ENCODE results near the gene ADAM22. TPM values are rescaled to one million over a fixed set of nuclear protein-coding genes. Genes with fewer than 3 reads are reported as not detected.

The ADAM22 gene
- total and polyA plus RNA-seq, 10 of the 15 experiments (the other 5 are each of a cell fraction or from before 2014, with no cell fraction given) = 1.4 to 24.5 (median 7.6) TPM

- no peaks in the 10 kb centered on the region for H3K27me3 ChIP-seq (replicated peaks in 1 of 2; ENCODE audit: control insufficient read depth in 2 of 2, insufficient read depth in 2 of 2, low read length in 1 of 2)
- H3K9me3 ChIP-seq (replicated peaks; ENCODE audit: control insufficient read depth, insufficient read depth, low read length) = no peaks in the 10 kb centered on the region; the same call in 2 of the 3 replicates
- no TSS peak for BruUV-seq (replicated peaks)
- DNase-seq (ENCODE audit: low read depth, low spot score) (no peak), ATAC-seq (no peak), FAIRE-seq (no peak)
- H3K27ac ChIP-seq (ENCODE audit: control insufficient read depth, insufficient read depth) = no peak overlapping the region
- H3K4me2 ChIP-seq (ENCODE audit: control insufficient read depth, insufficient read depth) = no peak overlapping the region
- POLR2A ChIA-PET = interaction anchor here (0.5 kb wide), 1 partner anchor 48 kb away, joined by 5 read pairs; no protein-coding TSS in a partner anchor
- RAD21 ChIA-PET (ENCODE audit: unreplicated experiment) = interaction anchor here (0.7 to 1.1 kb wide), 3 partner anchors 11 to 1226 kb away, joined by 3 to 6 read pairs (median 3); no protein-coding TSS in a partner anchor
- H3K4me1 ChIP-seq (ENCODE audit: control insufficient read depth, insufficient read depth, low read length) = no peaks in the 10 kb centered on the region
- no peak overlapping the region for H3K9ac ChIP-seq (ENCODE audit: control insufficient read depth, insufficient read depth, low read length)
- peaks cover 12% of the 10 kb centered on the region for H3K79me2 ChIP-seq (ENCODE audit: control insufficient read depth, insufficient read depth, low read length)
- in situ Hi-C loops (cut with MboI) = no loop called here
- H3K4me3 ChIP-seq = no peak overlapping the region
- H3K36me3 ChIP-seq (ENCODE audit: control insufficient read depth in 2 of 2, insufficient read depth in 2 of 2, low read length in 1 of 2) = peaks cover 2 to 23% of the 10 kb centered on the region in 2 experiments; a peak in 2 of 4 replicates
- H4K20me1 ChIP-seq (ENCODE audit: control insufficient read depth, insufficient read depth) = no peaks in the 10 kb centered on the region
- 97% methylated on average over 2 of the region's 2 CpGs for WGBS (ENCODE audit: insufficient coverage, insufficient replicate concordance, low lambda C conversion rate, missing lambda C conversion rate)
- TF ChIP-seq YY1 (IDR thresholded peaks at IDR 0.05; ENCODE audit: low read depth, low read length) (no peak), CREM (IDR thresholded peaks at IDR 0.05; ENCODE audit: low read depth) (no peak), YBX1 (IDR thresholded peaks at IDR 0.05) (no peak), TCF7 (IDR thresholded peaks at IDR 0.05; ENCODE audit: borderline replicate concordance) (no peak), CEBPZ (IDR thresholded peaks at IDR 0.05; ENCODE audit: low read depth, low read length) (no peak), BRCA1 (IDR thresholded peaks at IDR 0.05; ENCODE audit: low read depth, low read length) (no peak), BACH1 (IDR thresholded peaks at IDR 0.05; ENCODE audit: borderline replicate concordance) (no peak), POLR2AphosphoS2 (IDR thresholded peaks at IDR 0.05; ENCODE audit: low read depth, low read length) (no peak), NFXL1 (IDR thresholded peaks at IDR 0.05; ENCODE audit: borderline replicate concordance) (no peak)
- TF ChIP-seq, protein P1, sequence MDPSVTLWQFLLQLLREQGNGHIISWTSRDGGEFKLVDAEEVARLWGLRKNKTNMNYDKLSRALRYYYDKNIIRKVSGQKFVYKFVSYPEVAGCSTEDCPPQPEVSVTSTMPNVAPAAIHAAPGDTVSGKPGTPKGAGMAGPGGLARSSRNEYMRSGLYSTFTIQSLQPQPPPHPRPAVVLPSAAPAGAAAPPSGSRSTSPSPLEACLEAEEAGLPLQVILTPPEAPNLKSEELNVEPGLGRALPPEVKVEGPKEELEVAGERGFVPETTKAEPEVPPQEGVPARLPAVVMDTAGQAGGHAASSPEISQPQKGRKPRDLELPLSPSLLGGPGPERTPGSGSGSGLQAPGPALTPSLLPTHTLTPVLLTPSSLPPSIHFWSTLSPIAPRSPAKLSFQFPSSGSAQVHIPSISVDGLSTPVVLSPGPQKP (IDR thresholded peaks at IDR 0.05; ENCODE audit: low read depth, low read length) = no peak
- intact Hi-C loops (cut with micrococcal nuclease; ENCODE audit: unreplicated experiment) = no loop called here
- SMC1A ChIA-PET (ENCODE audit: uncharacterized antibody, unreplicated experiment) = interaction anchor here (0.6 to 2.0 kb wide), 8 partner anchors 9 to 274 kb away, joined by 3 to 6 read pairs (median 4); no protein-coding TSS in a partner anchor
- CTCF ChIA-PET = interaction anchor here (1.0 to 2.7 kb wide), 6 partner anchors 10 to 274 kb away, joined by 3 to 10 read pairs (median 4); no protein-coding TSS in a partner anchor
- H2AFZ ChIP-seq (ENCODE audit: control insufficient read depth, low read depth, low read length) = no peak overlapping the region
Observed at GRCh38 chr7:87895363-87895762, 38.7 kb upstream of the ADAM22 start.

Data from GM12878 (cell line).